ENCODE data around the gene GALNT10.
A peak's percentile ranks its signal among the peaks of the same experiment; 100 is the strongest.

GALNT10 gene

DNA sequence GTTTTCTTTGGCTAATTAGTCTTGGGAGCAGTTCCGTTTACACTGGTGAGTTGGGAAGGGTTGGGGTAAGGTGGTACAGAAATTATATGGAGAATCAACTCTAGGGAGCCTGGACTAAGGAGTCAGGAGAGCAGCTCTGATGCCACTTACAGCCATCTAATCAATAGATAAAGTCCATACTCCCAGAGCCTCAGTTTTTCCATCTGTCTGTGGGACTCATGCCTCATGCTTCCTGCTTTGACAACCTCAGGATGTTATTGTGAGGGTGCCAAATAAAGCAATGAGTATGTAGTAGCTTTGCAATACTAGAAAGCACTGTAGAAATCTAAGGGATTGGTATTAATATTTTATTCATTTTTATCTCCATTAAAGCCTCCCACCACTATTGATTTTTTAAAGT, 105.0 kb downstream of the GALNT10 start:
- no peak for DNase-seq (ENCODE audit: low read depth in 3 of 3)

DNA sequence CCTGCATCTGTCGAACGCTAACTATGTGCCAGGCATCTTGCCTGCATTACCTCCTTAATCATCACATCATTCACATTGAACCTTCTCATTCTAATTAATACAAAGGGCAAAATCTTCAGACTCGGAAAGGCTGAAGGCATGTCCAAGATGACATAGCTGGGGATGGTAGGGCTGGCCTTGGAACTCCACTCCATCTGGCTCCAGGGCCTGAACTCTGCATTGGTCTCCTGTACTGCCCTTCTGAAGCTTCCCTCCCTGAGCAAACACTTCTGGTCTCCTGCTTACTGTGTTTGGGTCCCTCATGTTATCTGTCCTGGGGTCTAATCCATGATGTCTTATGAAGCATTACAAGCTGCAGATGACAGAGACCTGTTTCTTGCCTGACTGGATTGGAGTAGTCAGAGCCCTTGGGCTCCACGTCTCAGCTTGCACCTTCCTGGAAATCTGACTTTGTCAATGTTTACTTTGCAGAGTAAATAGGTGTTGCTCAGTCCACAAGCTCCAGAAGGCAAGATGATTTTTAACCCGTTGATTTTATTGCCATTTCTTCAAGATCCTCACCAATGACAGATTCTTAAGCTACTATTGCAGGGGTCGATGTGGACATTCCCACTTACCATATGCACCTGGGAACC, 106.1 kb downstream of the GALNT10 start:
- no peak for DNase-seq (ENCODE audit: low read depth in 3 of 3)

DNA sequence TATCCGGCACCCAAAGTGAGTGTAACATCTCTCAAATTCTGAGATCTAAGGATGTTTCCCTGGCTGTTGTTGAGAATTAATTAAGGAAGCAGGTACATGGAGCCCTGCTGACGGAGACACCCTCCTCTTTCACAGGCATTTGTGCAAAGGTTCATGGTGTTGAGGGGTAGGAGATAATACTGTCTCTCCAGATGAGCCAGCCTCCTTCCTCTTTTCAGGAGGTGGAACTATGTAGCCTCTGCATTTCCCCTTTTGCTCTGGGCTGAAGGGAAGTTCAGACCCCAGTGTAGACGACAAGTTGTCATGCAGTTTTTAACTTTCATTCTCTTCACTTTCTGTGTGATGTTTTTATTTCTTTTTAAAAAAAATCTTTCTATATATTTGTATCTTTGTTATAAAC, 107.5 kb downstream of the GALNT10 start:
- no peak for DNase-seq (ENCODE audit: low read depth in 3 of 3)

DNA sequence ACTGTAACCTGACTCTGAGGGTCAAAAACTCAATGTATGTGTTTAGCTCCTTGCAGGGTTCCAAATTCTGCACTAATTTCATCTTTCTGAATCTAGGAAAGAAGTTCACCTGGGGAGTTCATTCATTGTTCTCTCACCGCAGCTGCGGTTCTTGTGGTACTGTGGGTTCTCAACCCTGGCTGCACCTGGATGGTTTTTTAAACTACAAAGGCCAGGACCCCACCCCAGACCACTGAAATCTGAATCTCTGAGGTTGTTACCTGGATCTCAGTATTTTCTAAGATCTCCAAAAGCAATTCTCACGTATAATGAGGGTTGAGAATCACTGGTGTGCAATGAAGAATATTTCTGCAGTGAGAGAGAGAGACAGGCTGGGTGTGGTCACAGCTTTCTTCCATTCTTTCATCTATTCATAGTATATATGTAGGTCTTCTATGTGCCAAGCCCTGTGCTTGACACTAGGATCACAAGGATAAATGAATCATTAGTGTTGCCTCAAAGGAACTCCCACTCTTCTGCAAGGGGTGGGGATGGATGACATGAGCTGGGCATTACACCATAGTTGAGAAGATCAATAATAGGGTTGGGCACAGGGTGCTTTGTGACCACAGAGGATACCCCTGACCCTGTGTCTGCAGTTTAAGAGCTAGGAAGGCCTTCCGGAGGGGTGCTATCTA, 109.8 kb downstream of the GALNT10 start:
- DNase-seq (ENCODE audit: low read depth in 3 of 3) = no peak

DNA sequence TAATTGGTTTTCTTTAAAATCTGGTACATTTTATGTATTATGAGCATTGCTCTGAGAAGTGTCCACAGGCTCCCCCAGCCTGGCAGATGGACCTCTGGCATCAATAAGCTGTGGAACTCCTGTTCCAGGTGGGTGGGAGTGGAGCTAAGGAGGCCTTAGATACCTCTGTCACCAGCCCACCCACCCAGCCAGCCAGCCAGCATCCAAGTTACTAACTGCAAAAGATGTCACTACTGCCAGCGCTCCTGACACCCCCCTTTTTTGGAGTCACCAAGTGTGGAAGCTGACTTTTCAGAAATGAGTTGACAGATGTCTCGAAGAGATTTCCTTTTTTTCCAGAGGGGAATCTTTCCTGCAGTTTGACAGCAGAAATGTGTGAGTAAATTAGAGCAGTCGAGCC, 111.2 kb downstream of the GALNT10 start:
- no peak for DNase-seq (ENCODE audit: low read depth in 3 of 3)

DNA sequence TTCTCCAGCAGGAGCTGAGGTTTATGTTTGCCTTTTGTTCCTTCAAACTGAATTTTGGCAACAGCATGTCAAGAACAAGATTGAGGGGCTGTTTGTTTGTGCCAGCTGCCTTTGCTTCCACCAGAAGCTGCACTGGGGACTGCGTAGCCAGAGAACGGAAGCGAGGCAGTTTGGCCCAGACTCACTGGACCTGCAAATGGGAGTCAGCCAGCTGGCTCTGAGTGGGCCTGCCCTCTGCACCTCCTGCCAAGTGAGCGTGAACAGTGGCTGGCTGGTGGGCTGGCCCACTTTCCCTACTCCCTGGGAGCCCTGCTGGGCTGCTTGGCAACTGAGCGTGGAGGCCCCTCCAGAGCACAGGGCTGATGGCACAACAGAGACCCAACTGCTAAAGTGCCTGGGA, 111.6 kb downstream of the GALNT10 start:
- DNase-seq (ENCODE audit: low read depth in 3 of 3) = no peak

DNA sequence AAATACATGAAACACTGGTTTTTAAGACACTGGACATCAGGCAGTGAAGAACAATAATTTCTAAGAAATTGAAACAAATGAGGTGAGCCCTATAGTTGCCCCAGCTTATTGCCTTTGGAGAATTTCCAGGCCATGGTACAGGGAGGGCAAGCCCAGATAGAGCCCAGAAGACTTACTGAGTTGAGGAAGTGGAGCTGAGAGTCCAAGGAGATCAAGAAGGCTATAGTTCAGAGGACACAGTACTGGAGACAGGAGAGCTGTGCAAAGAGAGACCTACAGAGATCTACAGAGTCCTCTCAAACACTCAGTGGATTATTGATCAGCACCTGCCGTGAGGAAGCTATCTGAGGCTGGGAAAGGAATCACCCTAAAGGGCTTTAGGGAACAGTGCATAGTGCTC, 112.6 kb downstream of the GALNT10 start:
- DNase-seq (ENCODE audit: low read depth in 3 of 3) = no peak

DNA sequence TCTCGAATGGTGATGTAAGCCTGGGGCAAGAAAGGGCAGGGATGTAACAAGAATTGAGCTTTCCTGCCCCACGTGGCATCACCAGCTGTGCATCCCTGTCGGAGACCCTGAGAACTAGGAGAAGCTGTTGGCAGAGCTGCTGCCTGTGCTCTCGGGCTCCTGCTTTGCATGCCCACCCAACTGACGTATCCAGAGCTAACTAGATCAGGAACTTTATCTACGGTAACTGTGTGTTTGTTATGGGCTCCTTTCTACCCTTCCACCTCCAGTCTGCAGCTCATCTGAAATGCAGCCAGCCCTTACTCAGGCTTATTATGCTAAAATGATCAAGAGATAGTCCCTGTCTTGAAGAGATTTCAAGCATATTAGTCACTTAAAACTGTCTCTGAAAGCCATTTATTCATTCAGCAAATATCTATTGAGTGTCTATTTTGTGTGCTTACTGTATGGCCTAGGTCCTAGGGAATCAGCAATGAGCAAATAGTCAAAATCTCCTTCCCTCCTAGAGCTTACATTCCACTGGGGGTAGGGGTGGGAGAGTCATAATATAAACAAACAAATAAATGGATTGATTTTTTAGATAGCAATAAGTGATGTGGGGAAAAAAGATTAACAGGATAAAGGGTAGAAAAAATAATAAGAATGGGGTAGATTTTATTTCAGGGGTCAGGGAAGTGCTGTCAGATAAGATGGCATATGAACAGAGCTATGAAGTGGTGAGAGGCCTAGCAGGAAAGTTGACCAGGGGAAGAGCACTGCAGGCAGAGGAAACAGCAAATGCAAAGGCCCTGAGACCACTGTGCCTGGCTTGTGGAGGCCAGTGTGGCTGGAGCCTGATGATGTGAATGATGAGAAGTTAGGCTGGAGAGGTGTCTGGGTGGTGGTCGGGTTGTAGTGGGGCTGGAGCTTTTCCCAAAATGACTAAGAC, 118.2 kb downstream of the GALNT10 start:
- no peak for DNase-seq (ENCODE audit: low read depth in 3 of 3)

DNA sequence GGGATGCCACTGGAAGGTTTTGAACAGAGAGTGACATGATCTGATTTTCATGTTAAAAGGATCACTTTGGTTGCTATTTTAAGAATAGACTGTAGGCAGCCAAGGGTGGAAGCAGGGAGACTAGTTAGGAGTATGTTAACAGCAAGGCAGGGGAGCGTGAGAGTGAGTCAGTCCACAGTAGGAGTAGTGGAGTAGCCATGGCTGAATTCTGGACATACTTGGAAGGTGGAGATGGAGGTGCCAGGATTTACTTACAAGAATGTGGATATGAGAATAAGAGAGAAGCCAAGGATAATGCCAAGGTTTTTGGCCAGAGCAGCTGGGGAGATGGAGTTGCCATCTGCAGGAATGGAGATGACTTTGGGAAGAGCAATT, 118.8 kb downstream of the GALNT10 start:
- no peak for DNase-seq (ENCODE audit: low read depth in 3 of 3)

DNA sequence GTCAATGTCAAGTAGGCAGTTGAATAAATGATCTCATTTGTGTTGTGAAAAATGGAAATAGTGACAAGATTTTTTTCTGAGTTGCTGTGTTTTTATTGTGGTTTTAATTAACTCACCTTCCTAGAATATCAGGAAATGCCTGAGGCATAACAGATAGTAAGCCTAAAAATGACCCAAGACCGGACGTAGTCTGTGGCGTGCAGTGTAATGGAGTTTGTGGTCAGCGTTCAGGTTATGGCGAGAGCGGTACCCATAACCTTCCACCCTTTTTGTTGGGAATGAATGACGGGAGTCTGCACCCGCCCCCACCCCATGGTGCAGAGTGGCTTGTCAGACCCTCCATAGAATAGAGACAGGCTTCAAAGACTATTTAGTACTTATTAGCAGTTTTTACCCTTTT, 119.3 kb downstream of the GALNT10 start:
- no peak for DNase-seq (ENCODE audit: low read depth in 3 of 3)

DNA sequence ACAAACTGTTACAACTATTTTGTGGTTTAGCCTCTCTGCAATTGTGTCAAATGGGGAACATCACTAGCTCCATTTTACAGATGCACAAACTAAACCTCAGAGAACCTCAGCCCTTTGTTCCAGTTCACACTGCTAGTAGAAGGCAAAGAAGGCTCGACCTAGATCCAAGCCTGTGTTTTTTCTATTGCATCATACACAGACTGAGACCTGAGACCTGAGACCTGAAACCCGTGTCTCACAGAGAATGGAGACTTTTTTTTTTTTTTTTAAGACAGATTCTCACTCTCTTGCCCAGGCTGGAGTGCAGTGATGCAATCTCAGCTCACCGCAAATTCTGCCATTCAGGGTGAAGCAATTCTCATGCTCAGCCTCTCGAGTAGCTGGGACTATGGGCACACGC, 120.8 kb downstream of the GALNT10 start:
- peak in 1 of 3 experiments; percentile 3 for DNase-seq (ENCODE audit: low read depth in 3 of 3)

DNA sequence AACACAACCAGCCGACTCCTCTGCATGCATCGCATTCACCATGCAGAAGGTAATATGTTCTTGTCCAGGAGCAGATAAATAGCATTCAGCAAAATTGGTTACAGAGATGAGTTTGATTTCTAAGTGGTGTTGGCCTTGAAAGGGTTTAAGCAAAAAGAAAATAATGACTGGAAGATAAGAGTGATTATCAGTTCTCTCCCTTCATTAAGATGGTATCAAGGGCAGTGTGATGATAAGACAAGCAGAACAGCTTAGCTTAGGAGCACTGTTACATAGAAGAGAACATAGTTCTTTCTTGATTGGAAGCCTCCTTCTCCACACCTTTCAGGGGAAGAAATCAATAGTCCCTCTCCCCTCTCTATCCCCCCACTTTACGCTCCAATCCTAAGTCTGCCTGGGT, 121.5 kb downstream of the GALNT10 start:
- no peak for DNase-seq (ENCODE audit: low read depth in 3 of 3)

DNA sequence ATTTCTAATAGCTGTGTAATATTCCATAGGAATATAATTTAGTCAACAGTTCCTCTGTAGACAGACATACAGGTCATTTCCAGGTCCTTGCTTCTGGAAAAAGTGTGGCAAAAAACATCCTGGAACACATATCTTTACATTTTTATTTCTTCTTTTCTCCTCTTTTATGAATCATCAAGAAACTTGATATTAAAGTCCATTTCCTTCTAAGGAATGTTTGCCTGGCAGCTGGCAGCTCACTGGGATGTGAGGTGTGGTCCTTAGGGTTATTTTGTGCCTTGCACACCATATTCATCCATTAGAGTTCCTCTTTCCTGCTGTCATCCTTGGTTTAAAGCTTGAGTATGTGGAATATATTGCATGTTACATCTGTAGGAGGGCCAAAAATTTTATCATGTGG, 122.0 kb downstream of the GALNT10 start:
- DNase-seq (ENCODE audit: low read depth in 3 of 3) = no peak

DNA sequence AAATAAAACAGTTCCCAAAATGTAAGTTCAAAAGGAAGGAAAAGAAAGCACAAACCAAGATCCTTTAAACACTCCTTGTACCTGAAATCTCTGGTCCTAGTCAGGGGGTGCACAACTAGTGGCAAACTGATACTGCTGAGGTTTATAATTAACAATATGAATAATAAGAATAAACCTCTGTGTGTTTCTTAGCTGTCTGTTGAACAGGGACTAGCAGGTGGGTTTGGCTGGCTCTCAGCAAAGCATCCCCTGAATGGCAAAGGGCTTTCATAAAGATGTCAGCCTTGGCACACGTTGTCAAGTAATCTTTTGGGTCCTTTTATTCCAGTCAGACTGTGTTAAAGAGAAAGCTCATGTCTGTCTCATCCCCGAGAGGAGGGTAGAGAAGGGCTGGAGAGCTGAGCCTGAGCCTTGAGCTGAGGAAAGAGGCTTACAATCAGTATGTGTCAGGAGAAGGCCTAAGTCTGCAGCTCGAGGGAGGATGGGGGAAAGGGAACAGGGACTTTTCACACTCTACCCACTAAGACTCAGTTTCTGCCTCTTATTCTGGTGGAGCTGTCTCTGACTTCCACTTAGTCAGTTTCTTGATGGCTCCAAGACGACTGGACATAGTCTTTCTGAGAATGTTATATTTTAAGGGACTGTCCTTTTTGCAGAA, 123.0 kb downstream of the GALNT10 start:
- no peak for DNase-seq (ENCODE audit: low read depth in 3 of 3)

DNA sequence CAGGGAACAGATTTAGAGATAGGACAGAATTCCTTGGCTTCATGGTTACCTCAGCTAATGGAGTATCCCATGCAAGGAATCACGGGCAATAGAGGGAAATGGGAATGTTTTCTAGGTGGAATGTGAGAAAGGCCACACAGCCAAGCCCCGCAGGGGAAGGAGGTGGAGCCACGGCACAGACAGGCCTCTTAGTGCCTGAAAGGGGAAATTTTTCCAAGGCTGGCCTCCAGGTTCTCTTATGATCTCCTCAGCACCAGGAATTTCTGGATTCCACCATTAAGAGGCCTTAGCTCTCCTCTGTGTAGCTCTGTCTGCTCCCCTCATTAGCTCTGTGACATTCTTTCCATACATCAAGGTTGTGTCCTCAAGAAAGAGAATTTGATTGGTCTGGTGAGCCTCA, 124.7 kb downstream of the GALNT10 start:
- no peak for DNase-seq (ENCODE audit: low read depth in 3 of 3)

DNA sequence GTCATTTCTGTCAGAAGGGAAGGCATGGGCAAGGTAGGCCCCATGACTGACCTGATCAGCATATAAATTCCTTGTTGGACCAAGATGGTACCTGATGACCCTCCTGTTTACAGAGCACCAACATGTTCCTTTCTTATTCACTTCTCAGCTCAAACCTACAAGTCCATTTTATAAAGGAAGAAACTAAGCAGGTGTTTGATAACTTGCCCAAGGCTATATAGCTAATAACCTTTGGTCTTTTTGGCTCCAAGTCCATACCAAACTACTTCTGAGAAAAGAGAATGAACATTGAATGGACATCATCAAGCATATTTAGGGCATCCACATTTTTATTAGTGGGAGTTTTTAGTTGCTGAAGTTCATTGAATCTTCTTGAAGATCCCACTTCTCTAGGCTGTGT, 125.2 kb downstream of the GALNT10 start:
- DNase-seq (ENCODE audit: low read depth in 3 of 3) = no peak

DNA sequence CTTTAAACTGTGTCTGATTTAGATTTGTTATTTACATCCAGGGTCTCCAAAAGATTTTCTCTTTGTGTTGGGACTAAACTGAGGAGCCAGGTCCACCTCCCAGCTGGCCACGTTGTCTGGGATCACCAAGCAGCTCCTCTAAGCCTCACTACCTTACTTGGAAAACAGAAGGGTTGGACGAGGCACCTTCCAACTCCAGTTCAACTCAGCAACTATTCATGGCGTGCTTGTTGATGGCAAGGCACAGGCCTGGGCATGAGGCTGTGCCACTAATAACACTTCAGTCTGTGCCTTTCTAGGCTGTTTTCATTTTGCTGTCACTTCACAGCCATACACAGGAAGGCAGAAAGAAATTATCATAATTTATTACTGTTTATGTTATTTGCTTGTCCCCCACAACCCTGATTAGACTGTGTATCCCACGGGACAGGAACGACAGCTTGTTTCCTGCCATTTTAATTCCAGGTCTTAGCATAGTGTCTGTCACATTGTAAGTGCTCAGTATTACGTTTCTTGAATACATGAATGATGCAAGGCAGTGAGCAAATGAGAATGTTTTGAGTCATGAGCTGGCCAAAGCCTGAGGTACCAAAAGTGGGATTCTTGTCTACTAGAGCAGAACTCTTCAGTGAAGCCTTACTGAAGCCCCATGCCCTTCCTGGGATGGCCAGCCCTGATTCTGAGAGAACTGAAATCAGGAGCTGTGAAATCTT, 125.8 kb downstream of the GALNT10 start:
- DNase-seq (ENCODE audit: low read depth in 3 of 3) = no peak

DNA sequence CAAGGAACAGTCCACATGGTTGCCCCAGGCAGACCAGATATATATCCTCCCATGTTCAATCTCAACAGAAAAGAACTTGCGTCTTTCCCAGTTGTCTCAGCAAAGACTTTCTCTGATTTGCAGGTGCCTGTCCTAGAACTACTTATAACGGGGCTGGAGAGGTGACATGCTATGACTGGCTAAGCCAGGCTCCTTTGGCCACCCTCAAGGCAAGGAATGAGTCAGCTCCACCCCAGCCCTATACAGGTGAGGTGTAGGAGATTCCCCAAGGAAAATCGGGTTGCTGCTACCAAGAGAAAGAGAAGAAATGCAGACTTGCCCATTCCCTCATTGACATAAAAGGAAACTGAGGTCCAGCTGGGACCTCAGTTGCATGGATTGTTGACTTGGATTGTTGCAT, 127.4 kb downstream of the GALNT10 start:
- no peak for DNase-seq (ENCODE audit: low read depth in 3 of 3)

DNA sequence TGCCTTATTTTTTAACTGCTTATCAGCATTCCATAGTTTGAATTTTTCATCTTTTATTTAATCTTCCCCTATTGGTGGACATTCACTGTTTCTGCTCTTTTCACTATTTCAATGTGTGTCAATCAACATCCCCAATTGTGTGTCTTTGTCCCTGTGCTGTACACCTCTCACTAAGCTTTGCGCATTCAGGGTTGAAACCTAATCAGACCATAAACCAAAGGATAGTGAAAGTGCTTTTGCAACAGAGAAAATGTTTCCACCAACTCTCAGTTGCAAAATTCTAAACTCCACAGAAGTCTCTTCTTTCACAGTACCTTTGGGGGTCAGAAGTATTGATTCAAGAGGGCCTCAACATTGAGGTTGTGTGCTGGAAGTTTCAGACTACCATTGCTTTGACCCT, 128.2 kb downstream of the GALNT10 start:
- no peak for DNase-seq (ENCODE audit: low read depth in 3 of 3)

DNA sequence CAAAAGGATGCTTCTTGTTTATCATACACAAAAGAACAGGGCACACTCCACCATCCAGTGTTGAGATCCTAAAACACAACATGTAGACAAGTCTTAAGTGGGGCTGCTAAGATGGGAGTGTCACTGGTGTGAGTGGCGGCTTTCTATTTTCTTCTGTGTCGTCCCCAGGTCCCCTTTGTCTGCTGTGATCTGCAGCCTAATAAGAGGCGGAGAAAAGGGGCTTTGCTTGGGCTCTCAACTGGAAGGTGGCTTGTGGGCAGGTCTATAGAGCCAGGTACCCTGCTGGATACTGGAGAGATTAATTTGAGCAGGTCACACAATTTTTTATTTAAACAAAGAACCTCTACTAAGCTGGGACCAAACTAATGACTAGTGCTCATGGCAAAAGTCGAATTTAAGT, 129.2 kb downstream of the GALNT10 start:
- no peak for DNase-seq (ENCODE audit: low read depth in 3 of 3)

DNA sequence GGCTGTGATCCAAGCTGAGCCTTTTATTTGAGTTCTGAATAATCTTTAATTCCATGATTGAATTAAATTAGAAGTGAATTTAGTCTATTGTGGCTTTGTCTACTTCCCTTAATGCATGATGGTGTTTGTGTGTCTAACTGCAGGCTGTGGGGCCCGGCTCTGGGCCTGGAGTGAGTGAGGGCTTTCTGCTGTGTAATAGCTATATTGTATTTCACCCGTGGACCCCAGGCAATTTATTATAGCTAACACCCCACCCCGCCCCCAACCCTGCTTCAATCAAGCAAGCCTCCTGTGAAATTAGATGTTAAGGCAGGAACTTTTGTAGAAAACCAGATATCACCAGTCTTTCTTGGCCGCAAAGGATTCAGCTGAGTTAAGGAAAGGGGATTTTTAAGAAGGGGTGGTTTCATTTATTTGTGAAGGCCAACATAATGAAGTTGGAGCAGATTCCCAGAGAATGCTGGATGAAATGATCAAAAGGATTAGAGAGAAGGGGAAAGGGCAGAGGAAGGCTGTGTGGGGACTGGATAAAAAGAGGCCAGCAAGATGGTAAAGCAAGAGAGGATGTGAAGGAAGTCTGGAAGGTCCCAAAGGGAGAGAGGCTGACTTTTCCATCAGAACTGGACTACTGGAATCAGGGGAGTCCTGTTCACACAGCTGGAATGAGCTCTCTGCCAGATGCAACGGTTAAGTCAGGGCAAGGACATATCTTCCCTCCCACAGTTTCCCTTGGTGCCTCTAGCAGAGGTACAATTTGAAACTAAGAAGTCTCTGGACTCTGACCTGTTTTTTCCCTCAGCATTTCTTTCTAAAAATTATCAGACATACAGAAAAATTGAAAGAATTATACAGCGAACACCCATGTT, 129.9 kb downstream of the GALNT10 start:
- DNase-seq (ENCODE audit: low read depth in 3 of 3) = no peak
